Right lung (tissue), 5 donors: ENCODE measurements around the gene MARCHF6. TPM values are rescaled to one million over a fixed set of nuclear protein-coding genes. Genes with fewer than 3 reads are reported as not detected.
A peak's percentile ranks its signal among the peaks of the same experiment; 100 is the strongest.

ENCODE experiments used
- DNase-seq, 2 donors: peaks; one replicate each; pipeline ENCODE4 v3.0.0-alpha.2; 2013
- polyA plus RNA-seq, 5 donors: library from polyadenylated mRNA; unstranded; fragments of 120-200 nt; gene quantifications; one replicate each; pipeline versions ENCODE4 v1.2.1 to v1.2.3, GENCODE V29; 2013; ENCODE audit warnings: inconsistent platforms in 1 of 5, low replicate concordance in 1 of 5; ENCODE audit not compliant: insufficient read length in 5 of 5, insufficient read depth in 1 of 5

The MARCHF6 gene
- polyA plus RNA-seq, 5 donors: 118 to 201 (median 163) TPM

- no peak for DNase-seq
Observed at GRCh38 chr5:10319202-10319851, 34.2 kb upstream of the MARCHF6 start.

GRCh38 chr5:10320793-10321192 is 32.7 kb upstream of the MARCHF6 start:
- no peak for DNase-seq

GRCh38 chr5:10321882-10322281 is 31.6 kb upstream of the MARCHF6 start:
- DNase-seq: no peak

GRCh38 chr5:10323588-10324488 is 29.7 kb upstream of the MARCHF6 start:
- no peak for DNase-seq

GRCh38 chr5:10324518-10325370 is 28.8 kb upstream of the MARCHF6 start:
- DNase-seq: no peak

GRCh38 chr5:10328323-10328722 is 25.2 kb upstream of the MARCHF6 start:
- DNase-seq: no peak

GRCh38 chr5:10329446-10329819 is 24.1 kb upstream of the MARCHF6 start:
- DNase-seq: no peak

GRCh38 chr5:10329820-10330481 is 23.5 kb upstream of the MARCHF6 start:
- DNase-seq: peak in 1 of 2 donors; percentile 70

- DNase-seq: no peak
Observed at GRCh38 chr5:10330511-10331230, 22.8 kb upstream of the MARCHF6 start.

- peak; percentile 83 to 86 for DNase-seq
Observed at GRCh38 chr5:10331341-10331796, 22.1 kb upstream of the MARCHF6 start.

- no peak for DNase-seq
Observed at GRCh38 chr5:10332301-10332700, 21.2 kb upstream of the MARCHF6 start.

- DNase-seq: no peak
Observed at GRCh38 chr5:10333154-10334006, 20.1 kb upstream of the MARCHF6 start.

- no peak for DNase-seq
Observed at GRCh38 chr5:10334831-10335230, 18.7 kb upstream of the MARCHF6 start.

- no peak for DNase-seq
Observed at GRCh38 chr5:10335711-10336470, 17.6 kb upstream of the MARCHF6 start.

- no peak for DNase-seq
Observed at GRCh38 chr5:10337107-10337506, 16.4 kb upstream of the MARCHF6 start.

GRCh38 chr5:10337986-10338385 is 15.5 kb upstream of the MARCHF6 start:
- no peak for DNase-seq

- no peak for DNase-seq
Observed at GRCh38 chr5:10338686-10339057, 14.8 kb upstream of the MARCHF6 start.

GRCh38 chr5:10339058-10339811 is 14.3 kb upstream of the MARCHF6 start:
- DNase-seq: no peak
